ENCODE data around the gene DCDC1.
"Not testable (repeated sequence)": the region's sequence is repeated elsewhere in the genome, so short reads cannot be mapped to it uniquely, and the experiment has no call there.

Gene DCDC1

DNA sequence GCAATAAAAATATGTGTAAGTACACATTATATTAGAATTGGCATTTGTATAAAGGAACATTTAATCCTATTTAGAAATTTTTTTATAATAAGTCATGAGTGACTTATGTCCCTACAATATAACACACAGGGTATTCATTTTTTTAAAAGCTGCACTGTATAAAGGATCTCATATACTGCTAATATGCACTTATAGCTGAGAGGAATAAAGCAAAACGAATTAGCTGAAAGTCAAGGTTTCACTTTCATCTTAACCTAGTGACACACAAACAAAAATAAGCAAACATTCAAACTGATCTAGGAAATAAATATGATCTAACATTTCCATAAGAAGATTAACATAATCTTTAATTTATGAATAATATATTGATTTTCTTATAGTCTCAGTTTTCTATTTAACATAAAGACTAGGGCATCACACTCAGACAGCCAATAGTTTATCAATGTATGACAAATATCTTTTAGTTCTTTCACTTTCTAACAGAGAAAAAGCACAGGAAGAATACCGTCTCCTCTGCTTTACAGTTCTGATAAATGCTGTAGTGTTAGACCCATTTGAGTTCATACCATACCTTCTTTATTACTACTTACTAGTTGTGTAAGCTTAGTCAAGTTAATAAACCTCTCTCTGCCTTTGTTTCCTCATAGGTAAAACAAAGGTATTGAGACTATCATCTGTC, 42.9 kb downstream of the DCDC1 start:
- DNase-seq (ENCODE audit: low read depth) = no peak

DNA sequence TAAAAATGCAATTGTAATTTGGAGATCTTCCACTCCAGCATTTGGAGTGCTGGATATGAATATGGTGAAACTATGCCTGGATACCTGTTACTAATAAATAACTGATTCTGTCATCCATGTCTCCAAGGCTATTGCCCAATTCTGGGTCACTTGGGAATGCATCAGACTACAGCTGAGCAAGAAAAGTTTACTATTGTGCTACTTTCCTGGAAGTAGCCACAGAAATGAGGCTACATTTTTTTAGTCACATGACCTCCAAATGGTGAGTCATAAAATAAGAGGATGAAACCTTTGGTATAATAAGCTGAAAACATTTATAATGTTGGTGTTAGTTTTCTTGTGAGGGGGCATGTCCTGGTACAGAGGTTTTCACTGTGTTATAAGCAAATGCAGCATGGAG, 44.4 kb downstream of the DCDC1 start:
- DNase-seq (ENCODE audit: low read depth) = no peak

DNA sequence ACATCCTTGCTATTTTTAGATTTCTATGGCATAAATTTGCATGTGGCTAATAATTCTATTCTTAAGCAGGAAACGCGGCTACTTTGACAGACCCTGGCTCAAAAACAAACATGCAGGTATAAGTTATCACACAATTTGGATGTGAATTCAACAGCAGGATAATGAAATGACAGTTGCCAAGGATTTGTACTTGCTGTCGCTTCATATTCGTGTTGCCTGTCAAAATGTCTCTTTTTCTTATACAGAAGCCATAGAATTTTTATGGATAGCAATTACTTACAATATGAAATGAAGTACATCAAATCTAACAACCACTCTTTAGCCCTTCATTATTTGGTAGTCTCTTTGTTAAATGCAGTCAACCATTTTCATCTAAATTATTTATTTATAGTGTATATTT, 46.4 kb downstream of the DCDC1 start:
- no peak for DNase-seq (ENCODE audit: low read depth)

DNA sequence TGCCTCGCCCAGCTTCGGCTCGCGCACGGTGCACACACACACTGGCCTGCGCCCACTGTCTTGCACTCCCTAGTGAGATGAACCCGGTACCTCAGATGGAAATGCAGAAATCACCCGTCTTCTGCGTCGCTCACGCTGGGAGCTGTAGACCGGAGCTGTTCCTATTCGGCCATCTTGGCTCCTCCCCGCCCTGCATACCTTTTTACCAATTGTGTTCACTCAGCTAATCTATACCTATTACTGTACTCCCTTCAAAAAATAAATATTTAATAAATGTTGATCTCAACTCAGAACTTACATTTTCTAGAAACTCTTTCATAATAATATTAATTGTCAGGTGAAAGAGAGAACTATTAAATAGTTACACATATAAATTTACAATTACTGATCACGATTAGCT, 48.0 kb downstream of the DCDC1 start:
- DNase-seq (ENCODE audit: low read depth) = not testable (repeated sequence)

DNA sequence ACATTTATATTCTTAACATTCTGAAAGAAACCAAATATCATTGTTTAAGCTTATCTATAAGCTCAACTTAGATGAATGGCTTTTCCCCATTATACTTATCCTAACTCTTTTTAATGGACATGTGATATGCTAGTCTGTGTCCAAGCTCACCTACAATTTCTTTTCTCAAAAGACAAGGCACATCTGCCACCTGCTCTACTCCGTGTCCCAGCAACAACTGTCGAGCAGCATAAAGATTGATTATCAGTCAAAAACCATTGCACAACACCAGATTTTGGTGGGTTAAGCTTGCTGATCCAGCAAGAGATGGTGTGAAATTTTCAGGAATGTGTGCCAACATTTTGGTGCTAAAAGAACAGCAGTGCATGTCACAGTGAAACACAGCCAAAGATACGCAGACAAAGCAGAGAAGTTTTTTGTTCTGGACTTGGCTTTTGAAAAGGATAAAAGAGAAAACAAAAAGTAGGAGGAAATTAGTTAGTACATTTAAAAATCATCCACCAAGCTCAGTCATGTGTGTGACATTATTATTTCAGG, 65.8 kb downstream of the DCDC1 start:
- DNase-seq (ENCODE audit: low read depth) = no peak

DNA sequence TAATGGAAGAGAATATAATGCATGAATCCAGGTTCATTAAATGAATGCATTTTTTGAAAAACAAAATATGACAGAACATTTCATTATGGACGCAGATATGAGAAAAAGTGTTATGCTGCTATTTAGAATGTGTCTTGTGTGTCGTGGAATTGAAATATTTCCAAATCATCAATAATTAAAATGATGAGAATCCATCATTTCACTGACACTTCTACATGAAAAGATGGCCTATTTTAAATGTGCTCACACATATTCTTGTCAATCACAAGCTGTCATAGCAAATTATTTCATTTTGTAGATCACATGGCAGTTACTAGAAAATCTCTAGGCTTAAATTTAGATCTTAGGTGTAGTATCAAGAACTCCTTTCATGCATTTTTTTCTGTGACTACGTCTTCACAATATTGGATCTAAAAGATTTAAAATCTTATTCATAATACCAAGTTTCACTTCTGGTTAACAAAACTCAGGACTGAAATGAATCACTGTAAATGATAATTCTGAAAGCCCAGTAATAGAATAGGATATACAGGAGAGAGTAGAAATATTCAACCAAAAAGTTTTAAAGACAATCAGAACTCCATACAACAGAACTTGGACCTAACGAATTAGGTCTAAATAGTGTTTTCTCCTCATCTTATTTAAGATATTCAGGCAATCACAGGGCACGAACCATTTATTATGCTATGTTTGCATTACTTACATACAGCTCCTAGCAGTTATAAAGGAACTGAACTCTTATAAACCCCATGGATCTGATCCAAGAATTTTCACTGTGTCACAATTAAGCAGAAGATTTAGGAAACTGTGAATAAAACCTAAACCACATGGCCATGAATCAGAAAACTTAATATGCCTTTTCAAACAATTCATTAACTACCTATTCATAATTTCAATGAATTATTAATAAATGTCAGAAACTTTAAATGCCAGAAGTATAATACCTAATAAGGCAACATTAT, 67.7 kb downstream of the DCDC1 start:
- no peak for DNase-seq (ENCODE audit: low read depth)

DNA sequence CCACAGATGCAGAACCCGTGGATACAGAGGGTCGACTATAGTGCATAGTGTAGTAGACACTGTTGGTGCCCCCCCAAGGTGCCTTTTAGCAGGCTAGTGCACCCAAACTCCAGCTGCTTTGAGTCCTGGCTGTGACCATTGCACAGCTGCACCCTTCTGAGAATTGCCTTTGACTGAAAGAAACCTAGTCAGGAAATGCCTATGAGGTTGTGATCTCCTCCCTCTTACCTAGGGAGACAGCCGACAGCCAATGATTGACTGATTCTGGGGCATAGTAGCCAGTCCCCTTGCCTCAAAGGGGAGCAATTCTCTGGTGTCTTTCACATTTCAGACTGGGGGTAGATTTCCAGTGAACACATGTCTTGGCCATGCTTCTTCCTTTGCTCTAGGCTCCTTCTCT, 74.2 kb downstream of the DCDC1 start:
- DNase-seq (ENCODE audit: low read depth) = no peak

DNA sequence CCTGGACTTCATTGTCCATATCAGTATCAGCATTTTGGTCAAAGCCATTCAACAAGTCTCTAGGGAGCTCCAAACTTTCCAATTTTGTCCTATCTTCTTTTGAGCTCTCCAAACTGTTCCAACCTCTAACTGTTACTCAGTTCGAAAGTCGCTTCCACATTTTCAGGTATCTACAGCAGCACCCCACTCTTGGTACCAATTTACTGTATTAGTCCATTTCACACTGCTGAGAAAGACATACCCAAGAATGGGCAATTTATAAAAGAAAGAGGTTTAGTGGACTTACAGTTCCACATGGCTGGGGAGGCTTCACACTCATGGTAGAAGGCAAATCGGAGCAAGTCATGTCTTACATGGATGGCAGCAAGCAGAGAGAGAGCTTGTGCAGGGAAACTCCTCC, 96.0 kb downstream of the DCDC1 start:
- DNase-seq (ENCODE audit: low read depth) = not testable (repeated sequence)

DNA sequence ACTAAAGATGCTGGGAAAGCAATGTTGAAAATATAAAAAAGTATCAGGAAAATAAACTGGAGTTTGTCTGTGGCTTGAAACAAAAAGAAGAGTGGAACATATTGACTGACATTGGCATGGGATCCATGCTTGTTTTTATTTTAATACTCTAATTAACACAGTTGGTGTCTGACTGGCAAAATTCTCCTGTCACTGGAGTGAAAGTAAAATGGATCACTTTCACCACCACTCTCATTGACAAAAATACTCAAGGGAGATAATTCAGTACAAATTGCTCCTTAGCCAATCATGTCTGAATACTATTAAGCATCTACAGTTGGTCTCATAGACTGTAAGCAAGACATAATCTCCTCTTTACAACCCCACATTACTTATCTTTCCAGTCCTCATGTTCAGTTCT, 101.8 kb downstream of the DCDC1 start:
- DNase-seq (ENCODE audit: low read depth) = no peak

DNA sequence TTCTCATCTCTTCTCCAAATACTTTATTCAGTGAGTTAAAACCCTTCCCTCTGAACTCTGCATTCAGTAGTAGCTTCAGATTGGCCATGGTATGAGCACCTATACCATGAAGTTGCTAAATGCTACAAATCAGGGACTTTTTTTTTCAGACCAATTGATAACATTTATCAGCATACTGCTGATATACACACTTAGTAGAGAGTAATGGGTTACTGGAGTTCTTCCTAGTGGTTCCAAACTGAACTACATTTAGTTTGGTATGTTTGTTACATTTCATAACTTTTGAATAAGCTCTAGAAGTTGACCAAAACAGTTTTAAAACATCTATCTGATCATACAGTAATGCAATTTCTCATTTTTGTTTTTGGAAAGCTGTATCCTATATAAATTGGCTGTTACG, 104.7 kb downstream of the DCDC1 start:
- no peak for DNase-seq (ENCODE audit: low read depth)

DNA sequence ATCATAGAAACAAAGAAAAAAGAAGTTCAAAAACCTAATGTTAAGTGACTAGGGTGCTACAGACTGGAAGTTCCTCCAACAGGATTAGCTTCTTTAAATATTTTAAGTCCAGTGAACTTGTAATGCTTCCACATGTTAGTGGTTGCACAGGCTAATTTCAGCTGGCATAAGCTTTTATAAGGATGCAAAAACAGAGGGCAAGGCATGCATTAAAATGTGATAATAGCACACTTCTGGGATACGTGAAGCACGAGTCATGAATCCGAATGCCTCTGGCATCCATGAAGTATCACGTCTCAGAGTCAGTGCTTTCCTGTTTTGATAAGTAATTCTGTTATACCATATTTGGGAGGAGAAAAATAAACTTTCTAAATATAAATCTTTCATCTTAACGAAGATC, 106.8 kb downstream of the DCDC1 start:
- no peak for DNase-seq (ENCODE audit: low read depth)

DNA sequence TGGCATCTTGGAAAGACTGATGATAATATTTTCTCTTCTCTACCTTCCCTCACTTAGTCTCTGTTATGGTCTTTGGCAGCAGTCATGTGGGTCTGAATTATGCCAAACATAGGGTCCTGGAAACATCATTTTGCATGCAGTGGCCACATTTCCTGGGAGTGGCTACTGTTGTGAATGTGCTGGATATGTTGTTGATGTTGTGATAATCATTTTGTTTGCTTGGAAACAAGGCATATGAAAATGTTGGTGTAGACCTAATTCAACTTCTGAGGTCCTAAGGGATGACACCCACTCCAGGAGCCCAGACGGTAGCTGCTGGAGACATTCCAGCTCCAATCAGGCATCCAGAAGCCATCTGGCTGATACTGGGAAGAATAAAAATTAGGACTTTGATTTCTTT, 109.7 kb downstream of the DCDC1 start:
- no peak for DNase-seq (ENCODE audit: low read depth)

DNA sequence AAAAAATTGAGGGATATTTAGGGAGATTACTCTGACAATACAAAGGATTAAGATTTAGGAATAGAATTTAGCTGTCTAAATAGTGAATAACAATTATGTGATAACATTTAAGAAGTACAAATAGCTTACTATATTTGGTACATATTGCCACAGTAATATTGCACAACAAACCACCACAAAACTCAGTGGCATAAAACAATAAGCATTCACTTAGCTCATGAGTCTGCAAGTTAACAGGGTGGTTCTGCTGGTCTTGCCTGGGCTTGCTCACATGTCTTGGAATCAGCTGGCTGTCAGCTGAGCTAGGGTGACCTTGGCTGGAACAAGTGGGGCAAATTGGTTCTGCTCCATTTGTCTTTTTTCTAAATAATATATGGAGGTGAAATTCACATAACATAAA, 115.1 kb downstream of the DCDC1 start:
- no peak for DNase-seq (ENCODE audit: low read depth)

DNA sequence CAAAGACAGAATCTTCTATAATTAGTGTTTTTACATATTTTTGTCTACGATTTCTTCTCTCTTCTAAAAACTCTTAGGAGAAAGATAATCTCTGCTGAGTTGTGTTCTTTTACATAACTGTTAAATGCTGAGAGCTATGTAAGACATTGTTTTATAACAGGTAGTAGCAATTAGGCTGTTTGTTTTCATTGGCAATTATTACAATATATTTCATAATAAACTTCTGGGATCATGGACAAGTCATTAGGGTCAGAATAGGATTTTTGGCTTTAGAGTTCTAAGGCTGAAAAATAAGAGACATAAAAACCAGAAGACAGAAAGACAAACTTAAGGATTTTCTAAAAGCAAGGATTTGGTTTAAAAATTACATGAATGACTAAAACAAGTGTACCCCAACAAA, 120.8 kb downstream of the DCDC1 start:
- no peak for DNase-seq (ENCODE audit: low read depth)

DNA sequence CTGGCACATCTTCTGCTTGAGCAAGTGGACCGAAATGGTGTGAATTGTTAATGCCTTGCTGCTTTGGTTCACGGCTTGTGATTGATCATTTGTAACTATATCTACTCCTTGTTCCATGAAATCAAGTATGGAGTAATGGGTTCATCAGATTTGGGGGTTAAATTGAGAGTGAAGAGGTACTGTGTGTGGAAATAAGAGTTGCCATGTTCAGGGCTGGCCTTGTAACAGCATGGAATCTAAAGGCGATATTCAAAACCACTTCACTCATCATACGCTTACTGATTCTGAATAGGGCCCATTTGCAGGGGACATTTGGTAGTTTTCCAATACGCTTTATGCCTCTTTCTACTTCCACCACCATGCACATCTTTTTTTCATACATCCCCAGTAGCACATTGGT, 122.2 kb downstream of the DCDC1 start:
- DNase-seq (ENCODE audit: low read depth) = no peak

DNA sequence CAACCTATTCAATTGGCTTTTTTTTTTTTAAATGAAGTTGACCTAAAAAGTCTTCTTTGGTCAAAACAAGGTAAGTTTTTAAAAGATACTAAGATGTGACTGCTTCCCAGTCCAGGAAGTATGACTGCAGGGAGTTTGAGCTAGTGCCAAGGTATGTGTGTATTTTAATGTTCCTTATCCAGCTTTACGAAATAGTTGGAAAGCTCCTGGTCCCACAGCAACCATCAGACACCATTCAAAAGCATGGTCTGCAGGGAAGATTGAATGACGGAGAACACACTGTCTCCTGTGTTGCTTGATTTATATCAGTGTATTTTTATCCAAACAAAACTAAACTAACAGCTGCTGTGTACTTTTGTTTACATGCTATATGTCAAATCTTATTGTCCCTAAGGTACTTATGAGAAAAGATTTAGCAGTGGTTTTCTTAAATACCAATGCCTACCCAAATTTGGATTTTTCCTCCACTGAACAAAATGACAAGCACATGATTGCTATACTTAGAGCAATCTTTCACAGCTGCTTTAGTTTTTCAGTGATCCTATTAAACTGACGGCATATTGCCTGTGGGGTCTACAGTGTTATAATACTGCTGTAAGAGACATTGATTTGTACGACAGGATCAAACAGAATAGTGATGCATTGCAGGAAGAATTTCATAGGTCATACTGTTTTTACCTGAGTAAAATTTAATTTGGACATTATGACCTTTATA, 122.9 kb downstream of the DCDC1 start:
- no peak for DNase-seq (ENCODE audit: low read depth)

DNA sequence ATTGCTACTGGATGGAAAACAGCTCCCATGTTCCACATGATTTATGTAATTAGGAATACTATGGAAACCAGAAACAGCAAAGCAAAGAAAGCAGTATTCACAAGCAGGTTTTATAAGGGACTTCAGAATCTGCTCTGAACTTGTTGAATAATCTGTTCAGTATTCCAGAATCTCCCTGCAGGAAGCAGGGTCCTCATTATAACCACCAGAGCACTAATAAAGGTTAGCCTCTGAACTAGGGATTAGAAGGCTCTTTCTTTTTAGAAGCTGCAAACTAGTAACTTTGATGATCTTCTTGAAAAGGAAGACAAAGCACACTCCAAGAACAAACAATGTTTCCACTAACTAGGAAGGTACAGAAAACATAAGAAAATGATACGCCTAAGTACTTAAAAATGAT, 125.8 kb downstream of the DCDC1 start:
- no peak for DNase-seq (ENCODE audit: low read depth)

DNA sequence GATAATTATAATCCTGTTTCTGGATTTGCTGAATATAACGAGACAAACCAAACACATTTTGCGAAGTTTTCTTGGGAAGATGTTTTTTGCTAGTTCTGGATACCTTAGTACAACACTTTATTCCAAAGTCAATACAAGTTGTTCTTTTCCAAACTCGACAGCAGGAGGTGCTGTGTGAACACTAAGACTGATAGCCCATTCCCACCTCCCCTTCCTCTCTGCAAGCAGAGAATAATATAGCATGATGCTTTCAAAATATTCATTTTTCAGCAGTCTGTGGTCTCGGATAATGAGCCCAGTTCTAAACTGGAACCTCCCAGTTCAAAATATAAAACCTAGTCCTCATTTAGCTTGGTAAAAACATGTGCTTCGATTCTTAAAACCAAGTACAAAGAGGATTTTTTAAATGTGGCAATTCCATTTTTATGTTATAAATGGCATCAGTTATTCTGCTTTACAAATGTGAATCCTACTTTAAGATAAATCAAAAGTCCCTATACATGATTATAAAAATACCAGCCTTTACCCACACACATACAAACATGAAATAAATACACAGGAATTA, 129.1 kb downstream of the DCDC1 start:
- no peak for DNase-seq (ENCODE audit: low read depth)

DNA sequence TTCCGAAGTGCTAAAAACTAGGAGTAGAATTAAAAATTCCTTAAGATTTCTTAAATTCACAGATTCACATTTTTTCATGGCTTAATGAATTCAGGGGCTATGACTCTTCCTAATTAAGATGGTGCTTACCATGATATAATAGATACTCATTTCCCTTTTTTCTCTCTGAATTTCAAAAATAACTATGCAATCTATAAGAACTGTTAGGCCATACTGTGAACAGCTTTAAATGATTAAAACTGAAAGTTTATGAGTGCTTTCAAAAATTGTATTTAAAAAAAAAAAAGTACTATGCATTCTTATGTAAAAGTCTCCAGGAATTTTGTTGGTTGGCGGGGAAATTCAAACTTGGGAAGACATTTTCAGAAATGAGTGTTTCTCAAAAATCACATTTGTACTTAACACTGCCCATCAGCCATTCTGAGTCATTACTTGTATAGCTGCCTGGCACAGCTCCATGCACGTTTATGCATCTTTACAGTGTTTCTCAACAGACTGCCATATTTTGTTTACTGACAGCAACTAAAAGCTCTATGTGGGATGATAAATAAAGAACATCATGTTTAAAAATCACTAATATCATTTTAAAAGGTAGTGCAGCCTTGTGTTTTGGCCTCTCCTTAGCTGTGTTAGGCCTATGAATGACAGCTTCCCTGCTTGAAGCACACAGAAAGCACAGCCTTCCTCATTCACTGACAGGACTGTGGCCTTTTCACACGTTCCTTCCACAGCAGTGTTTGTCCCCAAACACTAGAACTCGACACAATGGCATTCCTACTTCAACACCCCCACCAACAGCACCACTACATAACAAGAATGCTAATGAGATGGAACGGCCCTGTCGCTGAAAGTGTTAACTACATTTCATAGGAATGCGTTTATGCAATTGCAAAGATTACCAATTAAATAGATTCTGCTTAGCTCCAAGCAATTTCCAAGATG, 131.4 kb downstream of the DCDC1 start:
- no peak for DNase-seq (ENCODE audit: low read depth)

DNA sequence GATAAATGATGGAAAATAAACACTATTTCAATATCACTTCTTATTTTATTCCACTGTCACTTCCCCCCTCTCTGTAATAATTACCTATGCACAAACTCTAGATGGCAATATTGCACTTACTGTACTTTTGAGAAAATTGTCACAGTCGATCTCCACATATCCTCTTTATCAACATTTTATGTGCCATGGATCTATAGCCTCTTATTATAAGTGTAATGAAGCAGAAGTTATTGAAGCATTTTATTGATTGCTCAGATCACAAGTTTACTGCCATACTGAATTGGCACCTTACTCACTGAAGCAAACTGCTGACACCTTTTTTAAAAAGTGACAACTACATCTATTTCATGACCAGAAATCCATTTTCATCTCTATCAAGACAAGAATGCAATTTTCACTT, 133.4 kb downstream of the DCDC1 start:
- DNase-seq (ENCODE audit: low read depth) = no peak

DNA sequence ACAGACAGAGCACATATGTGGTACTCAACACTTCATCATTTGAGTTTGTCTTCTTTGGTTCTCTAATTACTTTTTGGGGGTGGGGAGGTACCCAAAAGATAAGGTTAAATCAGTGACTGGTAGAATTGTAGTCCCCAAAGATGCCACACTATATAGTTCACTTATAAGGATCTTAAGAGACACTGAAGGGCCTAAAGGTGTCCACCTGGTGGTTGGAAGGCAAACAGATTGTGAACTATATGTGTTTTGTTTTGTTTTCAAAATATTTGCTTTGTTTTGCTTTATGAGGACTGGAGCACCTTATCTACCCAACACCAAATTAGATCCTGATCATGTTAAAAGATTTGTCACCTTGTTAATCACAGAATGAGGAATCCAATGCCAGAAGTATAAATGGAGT, 136.1 kb downstream of the DCDC1 start:
- DNase-seq (ENCODE audit: low read depth) = no peak

Measured in stimulated activated CD8-positive, alpha-beta memory T cell treated with anti-CD3 and anti-CD28 coated beads, Interleukin-15, amount 100 ng/mL, for 1 hour (primary cell).